GM19328 (cell line): ENCODE measurements around the gene MYO1F.

Experiments used
- ATAC-seq: cut with Tn5 transposase; IDR thresholded peaks from one replicate; pipeline ENCODE4 v1.9.1; 2021; ENCODE audit warnings: mild to moderate bottlenecking, moderate library complexity; ENCODE audit not compliant: unreplicated experiment

The MYO1F gene

GRCh38 chr19:8473648-8474476 lies 103.4 kb downstream of the MYO1F start:
- no peak for ATAC-seq
